H1 (cell line): ENCODE data around the gene SYNJ2. TPM values are rescaled to one million over a fixed set of nuclear protein-coding genes. Genes with fewer than 3 reads are reported as not detected.

Experiments
- CTCF ChIA-PET: fragments of 300-600 bp; sonication (Branson Sonifier 250); formaldehyde crosslinking; loops from one replicate; lab custom pipeline; 2021; ENCODE audit not compliant: partially characterized antibody; lab: Charles Lee
- POLR2A ChIA-PET: fragments of 300-600 bp; sonication (Branson Sonifier 250); formaldehyde crosslinking; loops from one replicate; lab custom pipeline; 2021; ENCODE audit warnings: inconsistent platforms; ENCODE audit not compliant: partially characterized antibody; lab: Charles Lee
- DNase-seq, 2 experiments: peaks; one replicate each; pipeline versions ENCODE4 v3.0.0 to v3.0.0-alpha.2; 2010 to 2022; ENCODE audit warnings: low spot score in 2 of 2, low read depth in 1 of 2, mixed read lengths in 1 of 2
- FAIRE-seq: peaks from 2 replicates; lab custom pipeline; 2011; peaks lifted over from hg19 to GRCh38; lab: Jason Lieb, UNC
- H2AFZ ChIP-seq: 2 replicates; pipeline ENCODE4 v1.8.1; 2012; ENCODE audit warnings: low read length, inconsistent platforms
- H2AK5ac ChIP-seq: 2 replicates; pipeline ENCODE4 v1.6.1; 2013; ENCODE audit warnings: low read depth, low read length
- H2BK120ac ChIP-seq: replicated peaks from 2 replicates; pipeline ENCODE3; 2013; ENCODE audit warnings: low read depth, low read length, inconsistent platforms
- H2BK12ac ChIP-seq: 2 replicates; pipeline ENCODE4 v1.6.1; 2013; ENCODE audit warnings: low read depth, low read length
- H2BK15ac ChIP-seq: 2 replicates; pipeline ENCODE4 v1.6.1; 2013; ENCODE audit warnings: low read length
- H2BK20ac ChIP-seq: 2 replicates; pipeline ENCODE4 v1.6.1; 2013; ENCODE audit warnings: low read length
- H2BK5ac ChIP-seq: 2 replicates; pipeline ENCODE4 v1.6.1; 2013; ENCODE audit warnings: low read depth, low read length
- H3K14ac ChIP-seq: 2 replicates; pipeline ENCODE4 v1.6.1; 2013; ENCODE audit warnings: inconsistent platforms; ENCODE audit not compliant: insufficient read length
- H3K18ac ChIP-seq: 2 replicates; pipeline ENCODE4 v1.6.1; 2013; ENCODE audit warnings: low read length; ENCODE audit errors: extremely low read depth
- H3K23ac ChIP-seq: 2 replicates; pipeline ENCODE4 v1.6.1; 2013; ENCODE audit warnings: inconsistent platforms; ENCODE audit not compliant: insufficient read length
- H3K23me2 ChIP-seq: 2 replicates; pipeline ENCODE4 v1.6.1; 2013; ENCODE audit warnings: low read depth, low read length
- H3K27ac ChIP-seq: 2 replicates; pipeline ENCODE4 v1.6.1; 2011; ENCODE audit warnings: low read depth, low read length, inconsistent platforms
- H3K27me3 ChIP-seq, 4 experiments: replicated peaks in 1 of 4; 1 replicate in 1 of 4; 2 replicates in 3 of 4; pipeline versions ENCODE4 v1.6.1 to v1.8.1; 2011 to 2013; ENCODE audit warnings: low read length in 3 of 4, mild to moderate bottlenecking in 3 of 4, inconsistent platforms in 2 of 4, mixed read lengths in 2 of 4, moderate library complexity in 1 of 4; ENCODE audit not compliant: control insufficient read depth in 3 of 4, insufficient read depth in 3 of 4; ENCODE audit errors: extremely low read depth in 1 of 4
- H3K36me3 ChIP-seq, 4 experiments: 2 replicates each; pipeline versions ENCODE4 v1.6.1 to v1.8.1; 2011 to 2013; ENCODE audit warnings: mild to moderate bottlenecking in 4 of 4, low read length in 3 of 4, moderate library complexity in 2 of 4, control low read depth in 1 of 4, inconsistent platforms in 1 of 4; ENCODE audit not compliant: insufficient read depth in 4 of 4, control insufficient read depth in 2 of 4
- H3K4ac ChIP-seq: replicated peaks from 2 replicates; pipeline ENCODE3; 2013; ENCODE audit warnings: low read length, low read depth, mixed read lengths, inconsistent platforms; ENCODE audit not compliant: insufficient read length
- H3K4me1 ChIP-seq, 4 experiments: replicated peaks in 1 of 4; 1 replicate in 1 of 4; 2 replicates in 3 of 4; pipeline versions ENCODE4 v1.6.1 to v1.8.1; 2011 to 2013; ENCODE audit warnings: low read length in 3 of 4, inconsistent platforms in 2 of 4, mixed read lengths in 1 of 4; ENCODE audit not compliant: insufficient read depth in 4 of 4, control insufficient read depth in 3 of 4
- H3K4me2 ChIP-seq, 2 experiments: 2 replicates each; pipeline versions ENCODE4 v1.6.1 to v1.8.1; 2011 to 2013; ENCODE audit warnings: low read depth in 2 of 2, low read length in 2 of 2, control low read depth in 1 of 2, inconsistent platforms in 1 of 2, mild to moderate bottlenecking in 1 of 2; ENCODE audit not compliant: insufficient read depth in 1 of 2
- H3K4me3 ChIP-seq, 4 experiments: fragments of 200-600, 300-600 bp in 1 of 4; sonication (generic), shearing (Covaris generic), sonication (Bioruptor Twin) in 1 of 4; 2 replicates each; pipeline versions ENCODE4 v1.5.1 to v1.8.1; 2011 to 2016; ENCODE audit warnings: low read length in 4 of 4, low read depth in 3 of 4, control low read depth in 2 of 4, inconsistent platforms in 2 of 4, mild to moderate bottlenecking in 2 of 4, mixed read lengths in 1 of 4, moderate library complexity in 1 of 4; ENCODE audit not compliant: insufficient read depth in 2 of 4; ENCODE audit errors: extremely low read depth in 1 of 4
- H3K56ac ChIP-seq: replicated peaks from 2 replicates; pipeline ENCODE3; 2013; ENCODE audit warnings: low read depth, mild to moderate bottlenecking, mixed read lengths, low read length, inconsistent platforms; ENCODE audit not compliant: insufficient read length
- H3K79me1 ChIP-seq: 2 replicates; pipeline ENCODE4 v1.6.1; 2013; ENCODE audit warnings: low read depth, low read length, control low read depth
- H3K79me2 ChIP-seq, 2 experiments: 2 replicates each; pipeline versions ENCODE4 v1.6.1 to v1.8.1; 2012 to 2013; ENCODE audit warnings: low read length in 2 of 2, mild to moderate bottlenecking in 2 of 2, inconsistent platforms in 1 of 2; ENCODE audit not compliant: insufficient read depth in 2 of 2, control insufficient read depth in 1 of 2
- H3K9ac ChIP-seq, 4 experiments: replicated peaks in 1 of 4; 1 replicate in 1 of 4; 2 replicates in 3 of 4; pipeline versions ENCODE4 v1.6.1 to v1.8.1; 2011 to 2013; ENCODE audit warnings: low read depth in 3 of 4, low read length in 3 of 4, control low read depth in 2 of 4, mild to moderate bottlenecking in 2 of 4, moderate library complexity in 2 of 4, inconsistent platforms in 1 of 4; ENCODE audit errors: extremely low read depth in 1 of 4
- H3K9me3 ChIP-seq, 2 experiments: 2 replicates each; pipeline versions ENCODE4 v1.6.1 to v1.8.1; 2012 to 2013; ENCODE audit warnings: mild to moderate bottlenecking in 2 of 2, moderate library complexity in 2 of 2, control low read depth in 1 of 2, inconsistent platforms in 1 of 2, low read depth in 1 of 2, low read length in 1 of 2, mixed read lengths in 1 of 2; ENCODE audit not compliant: insufficient read depth in 2 of 2
- H4K20me1 ChIP-seq, 2 experiments: replicated peaks in 1 of 2; 2 replicates each; pipeline versions ENCODE3 to v1.8.1; 2011 to 2013; ENCODE audit warnings: inconsistent platforms in 2 of 2, low read length in 2 of 2, mild to moderate bottlenecking in 1 of 2; ENCODE audit not compliant: insufficient read depth in 2 of 2, control insufficient read depth in 1 of 2
- H4K5ac ChIP-seq: 2 replicates; pipeline ENCODE4 v1.6.1; 2013; ENCODE audit warnings: low read length, low read depth, mixed read lengths, inconsistent platforms; ENCODE audit not compliant: insufficient read length
- H4K8ac ChIP-seq: 2 replicates; pipeline ENCODE4 v1.8.0; 2013; ENCODE audit warnings: mild to moderate bottlenecking, moderate library complexity, low read length, inconsistent platforms; ENCODE audit not compliant: insufficient read depth; ENCODE audit errors: extremely low read depth
- H4K91ac ChIP-seq: replicated peaks from 2 replicates; pipeline ENCODE3; 2013; ENCODE audit warnings: low read length, mixed read lengths, inconsistent platforms; ENCODE audit not compliant: insufficient read length
- CTCF ChIP-seq, 3 experiments: IDR thresholded peaks; 1 replicate in 2 of 3; 2 replicates in 1 of 3; pipeline versions ENCODE4 v1.5.1 to v1.6.1; 2011; ENCODE audit warnings: low read length in 3 of 3, mild to moderate bottlenecking in 3 of 3, inconsistent platforms in 2 of 3, low read depth in 1 of 3, moderate library complexity in 1 of 3; ENCODE audit not compliant: insufficient read depth in 1 of 3; ENCODE audit errors: control extremely low read depth in 1 of 3
- E2F6 ChIP-seq: IDR thresholded peaks from 2 replicates; pipeline ENCODE4 v1.6.1; 2012; ENCODE audit warnings: inconsistent platforms
- EGR1 ChIP-seq: IDR thresholded peaks from 2 replicates; pipeline ENCODE4 v1.6.1; 2011; ENCODE audit warnings: low read depth, low read length, borderline replicate concordance
- POU5F1 ChIP-seq: IDR thresholded peaks from 2 replicates; pipeline ENCODE4 v1.6.1; 2011; ENCODE audit warnings: low read depth, mild to moderate bottlenecking, low read length, moderate library complexity
- RBBP5 ChIP-seq: IDR thresholded peaks from 2 replicates; pipeline ENCODE4 v1.7.1; 2012; ENCODE audit warnings: low read depth, mild to moderate bottlenecking, inconsistent platforms, low read length, moderate library complexity, borderline replicate concordance
- RFX5 ChIP-seq: IDR thresholded peaks from 2 replicates; pipeline ENCODE4 v1.6.1; 2011; ENCODE audit warnings: low read depth, low read length, improper control_type of control experiment, borderline replicate concordance
- RXRA ChIP-seq: IDR thresholded peaks from 2 replicates; pipeline ENCODE4 v1.6.1; 2011; ENCODE audit warnings: low read depth, mild to moderate bottlenecking, low read length, moderate library complexity; ENCODE audit not compliant: insufficient read depth
- SIRT6 ChIP-seq: IDR thresholded peaks from one replicate; pipeline ENCODE4 v1.7.1; 2012; ENCODE audit warnings: low read length, inconsistent platforms
- SIX5 ChIP-seq: IDR thresholded peaks from 2 replicates; pipeline ENCODE4 v1.6.1; 2011; ENCODE audit warnings: mild to moderate bottlenecking, low read depth, low read length
- TAF7 ChIP-seq: optimal IDR thresholded peaks from 2 replicates; pipeline ENCODE3; 2011; ENCODE audit warnings: low read depth, mild to moderate bottlenecking, inconsistent platforms, low read length, moderate library complexity, borderline replicate concordance
- ZNF274 ChIP-seq: IDR thresholded peaks from 2 replicates; pipeline ENCODE4 v1.7.0; 2012; ENCODE audit warnings: low read length, borderline replicate concordance; ENCODE audit errors: extremely low read depth
- WGBS, 2 experiments: shearing (Covaris generic) in 1 of 2; methylation state at CpG; one replicate each; pipeline versions ENCODE4 v1.1.6 to v1.1.7; 2013 to 2015; ENCODE audit warnings: low lambda C conversion rate in 2 of 2, mixed read lengths in 2 of 2, inconsistent platforms in 1 of 2, low coverage in 1 of 2, missing lambda C conversion rate in 1 of 2; ENCODE audit not compliant: insufficient replicate concordance in 2 of 2, insufficient coverage in 1 of 2, insufficient read length in 1 of 2; ENCODE audit errors: extremely low coverage in 1 of 2, missing lambda C conversion rate in 1 of 2; 5-methylcytosine and 5-hydroxymethylcytosine counted together
- polyA plus RNA-seq, 7 experiments: library from polyadenylated mRNA; depleted of rRNA in 3 of 7; stranded (reverse) in 5 of 7; unstranded in 2 of 7; fragments of >200 nt in 5 of 7; fragments of 200-250 nt in 2 of 7; gene quantifications; 1 replicate in 5 of 7; 2 replicates in 1 of 7; 4 replicates in 1 of 7; pipeline versions ENCODE4 v1.2.1 to v1.2.3, GENCODE V29; 2011 to 2013; ENCODE audit warnings: missing spikeins in 2 of 7, mixed read lengths in 2 of 7
- total RNA-seq: library from RNA; stranded (reverse); fragmentation: NEBNext Ultra II Directional; extraction: Animal tissue kit (Norgen Biotek cat#: 25700); gene quantifications from 2 replicates; pipeline ENCODE4 v1.2.1, GENCODE V29; 2021

SYNJ2 gene
- total and polyA plus RNA-seq, 2 of the 8 experiments (the other 6 are each of a cell fraction or from before 2014, with no cell fraction given): 3.7 to 13.9 TPM

- no peaks in the 10 kb centered on the region for H3K79me2 ChIP-seq
- H2BK15ac ChIP-seq: no peak overlapping the region
- no peaks in the 10 kb centered on the region for H3K23me2 ChIP-seq
- ChIA-PET POLR2A (interaction anchor here (1.1 kb wide), 1 partner anchor 115 kb away, joined by 3 read pairs; no protein-coding TSS in a partner anchor), CTCF (interaction anchor here (1.0 to 1.1 kb wide), 2 partner anchors 12 to 52 kb away, joined by 3 to 4 read pairs; no protein-coding TSS in a partner anchor)
- no peak overlapping the region for H4K91ac ChIP-seq
- H2AK5ac ChIP-seq: no peak overlapping the region
- no peak overlapping the region for H2BK5ac ChIP-seq
- no peak overlapping the region for H2BK12ac ChIP-seq
- H2BK20ac ChIP-seq: no peak overlapping the region
- no peak overlapping the region for H4K8ac ChIP-seq
- H2BK120ac ChIP-seq: no peak overlapping the region
- WGBS, 2 experiments: 78% methylated on average over 7 of the region's 7 CpGs; no CpG with 5 or more reads in 1 of the 2 experiments
- DNase-seq (no peak), FAIRE-seq (no peak)
- no peak overlapping the region for H3K4me3 ChIP-seq
- H3K4me1 ChIP-seq: no peaks in the 10 kb centered on the region
- no peaks in the 10 kb centered on the region for H3K27me3 ChIP-seq
- H3K18ac ChIP-seq: no peak overlapping the region
- peaks cover 0 to 1% of the 10 kb centered on the region in 2 experiments for H4K20me1 ChIP-seq
- H3K79me1 ChIP-seq: no peaks in the 10 kb centered on the region
- H3K9me3 ChIP-seq: no peaks in the 10 kb centered on the region
- no peak overlapping the region for H3K23ac ChIP-seq
- no peak overlapping the region for H3K9ac ChIP-seq
- no peak overlapping the region for H4K5ac ChIP-seq
- H3K27ac ChIP-seq: no peak overlapping the region
- H2AFZ ChIP-seq: no peak overlapping the region
- no peaks in the 10 kb centered on the region; a peak in 1 of 8 replicates for H3K36me3 ChIP-seq
- no peak overlapping the region for H3K4ac ChIP-seq
- no peak overlapping the region for H3K4me2 ChIP-seq
- H3K14ac ChIP-seq: no peak overlapping the region
- no peak overlapping the region for H3K56ac ChIP-seq
- TF ChIP-seq E2F6 (no peak), SIX5 (no peak), POU5F1 (no peak), ZNF274 (no peak), TAF7 (no peak), SIRT6 (no peak), RFX5 (no peak), RXRA (no peak), RBBP5 (no peak), CTCF (IDR thresholded peaks at IDR 0.05; ENCODE audit: control extremely low read depth in 1 of 3, insufficient read depth in 1 of 3, low read depth in 1 of 3, low read length in 3 of 3) (no peak), EGR1 (no peak)
These were observed 96.7 kb downstream of the SYNJ2 start for GRCh38 chr6:158078320-158078719.
